Adrenal gland (tissue), 12 donors: ENCODE data around the gene PDIA5. TPM values are rescaled to one million over a fixed set of nuclear protein-coding genes. Genes with fewer than 3 reads are reported as not detected.
A peak's percentile ranks its signal among the peaks of the same experiment; 100 is the strongest.

ENCODE experiments used
- DNase-seq, 7 donors: peaks; one replicate each; pipeline ENCODE4 v3.0.0-alpha.2; 2019 to 2020
- H3K27ac ChIP-seq, 5 donors: fragments of 200-600 bp; sonication (generic) in 4 of 5; 1 replicate in 3 of 5; 2 replicates in 2 of 5; pipeline versions ENCODE4 v1.5.1 to v1.8.0; 2016 to 2020; ENCODE audit warnings: mild to moderate bottlenecking in 1 of 5
- H3K27me3 ChIP-seq: fragments of 200-600 bp; 2 replicates; pipeline ENCODE4 v1.8.0; 2021
- H3K36me3 ChIP-seq, 2 donors: fragments of 200-600 bp; replicated peaks in 1 of 2; 1 replicate in 1 of 2; 2 replicates in 1 of 2; pipeline versions ENCODE4 v1.5.1 to v1.8.0; 2018 to 2022
- H3K4me1 ChIP-seq, 2 donors: fragments of 200-600 bp; replicated peaks in 1 of 2; 1 replicate in 1 of 2; 2 replicates in 1 of 2; pipeline versions ENCODE4 v1.5.1 to v1.8.0; 2018 to 2021
- H3K4me3 ChIP-seq, 4 donors: fragments of 200-600 bp; sonication (generic) in 3 of 4; one replicate each; pipeline ENCODE4 v1.5.1; 2016 to 2018
- H3K9me3 ChIP-seq, 3 donors: fragments of 200-600 bp; sonication (generic) in 1 of 3; replicated peaks in 1 of 3; 1 replicate in 2 of 3; 2 replicates in 1 of 3; pipeline versions ENCODE4 v1.5.1 to v1.8.0; 2016 to 2021
- POLR2A ChIP-seq, 2 donors: fragments of 450-650 bp; IDR thresholded peaks; one replicate each; pipeline ENCODE4 v1.6.1; 2017; ENCODE audit warnings: antibody characterized with exemption in 2 of 2, mild to moderate bottlenecking in 2 of 2, moderate library complexity in 1 of 2
- WGBS, 4 donors: extraction: QIAGEN DNeasy Blood & Tissue Kit in 2 of 4; methylation state at CpG; one replicate each; pipeline versions ENCODE4 v1.1.5 to v1.1.7; 2013 to 2017; 5-methylcytosine and 5-hydroxymethylcytosine counted together
- intact Hi-C, 2 donors: fragments of 100-400 bp; cut with DNase I; formaldehyde crosslinking; loops; one replicate each; pipeline versions ENCODE4 v1.14.1 to v1.15.0; 2022 to 2023
- polyA plus RNA-seq, 3 donors: library from polyadenylated mRNA; stranded (reverse); fragments of 200-250 nt in 2 of 3; fragments of 350-450 nt in 1 of 3; fragmentation: Illumina TruSeq in 1 of 3; extraction: RNeasy Lipid Tissue Mini Kit (QIAGEN cat#74804) in 1 of 3; gene quantifications; one replicate each; pipeline ENCODE4 v1.2.3, GENCODE V29; 2013 to 2014
- total RNA-seq, 9 donors: library from RNA; depleted of rRNA in 4 of 9; stranded (reverse); fragments of >200 nt in 4 of 9; fragments of 120-200 nt in 1 of 9; fragmentation: NEBNext Ultra II Directional in 1 of 9; extraction: Animal tissue kit (Norgen Biotek cat#: 25700) in 1 of 9; gene quantifications; one replicate each; pipeline versions ENCODE4 v1.1.0 to v1.2.4, GENCODE V29; 2013 to 2023
- TF ChIP-seq, protein P1 (sequence below), 6 experiments: fragments of 450-650 bp in 4 of 6; fragments of 200-600 bp in 2 of 6; sonication (generic) in 1 of 6; IDR thresholded peaks; 1 replicate in 5 of 6; 2 replicates in 1 of 6; pipeline versions ENCODE4 v1.5.1 to v1.8.0; 2016 to 2021; ENCODE audit warnings: antibody characterized with exemption in 6 of 6, mild to moderate bottlenecking in 2 of 6, moderate library complexity in 1 of 6
- donor health status: healthy with polysubstance abuse.
- donor health status: Bipolar disorder and iron deficiency.
- donor health status: DM: yes; HTN: yes; CAD: no.
- donor health status: DM: no; HTN: no; CAD: no.
- donor health status: DM: no; HTN: no; CAD: no.
- donor health status: DM: yes; HTN: yes; CAD: no.

PDIA5 gene
- total and polyA plus RNA-seq, 12 donors = 18.9 to 88.9 (median 50.9) TPM

DNA sequence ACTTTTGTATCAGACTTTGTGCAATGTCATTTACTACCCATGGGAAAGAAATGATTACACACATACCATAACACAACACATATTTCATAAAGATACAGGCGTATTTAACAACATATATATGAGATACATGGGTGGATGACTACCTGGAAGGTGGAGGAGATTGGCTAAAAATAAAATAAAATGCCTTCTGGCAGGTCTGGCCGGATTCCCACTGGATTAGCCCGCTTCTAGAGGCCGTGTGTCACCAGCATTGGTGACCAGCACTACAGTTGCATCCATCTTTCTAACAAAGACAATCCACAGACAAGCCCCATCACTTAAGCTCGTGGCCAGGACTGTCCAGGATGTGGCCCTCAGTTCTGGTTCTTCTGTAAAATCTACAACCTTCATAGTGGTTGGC lies 114.0 kb downstream of the PDIA5 start:
- DNase-seq = no peak
- Histone ChIP-seq H3K27ac (no peak overlapping the region), H3K4me1 (no peaks in the 10 kb centered on the region), H3K36me3 (no peaks in the 10 kb centered on the region), H3K4me3 (no peak overlapping the region), H3K9me3 (peaks cover 0 to 7% (median 0%) of the 10 kb centered on the region in 3 donors), H3K27me3 (no peaks in the 10 kb centered on the region)
- TF ChIP-seq POLR2A (IDR thresholded peaks at IDR 0.05) = no peak
- intact Hi-C loops = no loop called here
- 91 to 98% (median 95%) methylated on average over 5 of the region's 5 CpGs for WGBS, 4 donors

DNA sequence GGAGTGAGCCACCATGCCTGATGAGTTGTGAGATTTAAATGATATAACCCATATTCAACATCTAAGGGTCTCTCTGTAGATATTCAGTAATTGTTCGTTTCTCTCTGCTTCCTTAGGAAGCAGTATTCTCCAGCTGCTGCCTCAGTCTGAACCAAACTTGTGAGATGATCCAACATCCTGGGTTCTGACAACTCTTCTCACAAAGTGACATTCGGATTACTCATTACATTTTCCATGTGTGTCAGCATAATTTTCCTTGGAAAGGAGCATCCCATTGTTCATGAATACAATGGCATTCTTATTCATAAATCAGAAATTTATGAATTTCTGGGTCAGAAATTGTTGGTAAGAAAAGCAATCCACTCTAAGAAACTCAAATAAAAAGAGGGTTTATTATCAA lies 119.9 kb downstream of the PDIA5 start:
- 59 to 77% (median 74%) methylated on average over 2 of the region's 2 CpGs for WGBS, 4 donors
- H3K4me3 ChIP-seq = no peak overlapping the region
- no peak overlapping the region for H3K27ac ChIP-seq
- intact Hi-C loops = no loop called here
- TF ChIP-seq, protein P1, sequence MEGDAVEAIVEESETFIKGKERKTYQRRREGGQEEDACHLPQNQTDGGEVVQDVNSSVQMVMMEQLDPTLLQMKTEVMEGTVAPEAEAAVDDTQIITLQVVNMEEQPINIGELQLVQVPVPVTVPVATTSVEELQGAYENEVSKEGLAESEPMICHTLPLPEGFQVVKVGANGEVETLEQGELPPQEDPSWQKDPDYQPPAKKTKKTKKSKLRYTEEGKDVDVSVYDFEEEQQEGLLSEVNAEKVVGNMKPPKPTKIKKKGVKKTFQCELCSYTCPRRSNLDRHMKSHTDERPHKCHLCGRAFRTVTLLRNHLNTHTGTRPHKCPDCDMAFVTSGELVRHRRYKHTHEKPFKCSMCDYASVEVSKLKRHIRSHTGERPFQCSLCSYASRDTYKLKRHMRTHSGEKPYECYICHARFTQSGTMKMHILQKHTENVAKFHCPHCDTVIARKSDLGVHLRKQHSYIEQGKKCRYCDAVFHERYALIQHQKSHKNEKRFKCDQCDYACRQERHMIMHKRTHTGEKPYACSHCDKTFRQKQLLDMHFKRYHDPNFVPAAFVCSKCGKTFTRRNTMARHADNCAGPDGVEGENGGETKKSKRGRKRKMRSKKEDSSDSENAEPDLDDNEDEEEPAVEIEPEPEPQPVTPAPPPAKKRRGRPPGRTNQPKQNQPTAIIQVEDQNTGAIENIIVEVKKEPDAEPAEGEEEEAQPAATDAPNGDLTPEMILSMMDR (IDR thresholded peaks at IDR 0.05) = no peak
- TF ChIP-seq POLR2A (IDR thresholded peaks at IDR 0.05) = no peak
- H3K9me3 ChIP-seq = peaks cover 0 to 7% (median 0%) of the 10 kb centered on the region in 3 donors
- H3K27me3 ChIP-seq = no peaks in the 10 kb centered on the region
- no peaks in the 10 kb centered on the region for H3K4me1 ChIP-seq
- DNase-seq = no peak
- no peaks in the 10 kb centered on the region for H3K36me3 ChIP-seq

DNA sequence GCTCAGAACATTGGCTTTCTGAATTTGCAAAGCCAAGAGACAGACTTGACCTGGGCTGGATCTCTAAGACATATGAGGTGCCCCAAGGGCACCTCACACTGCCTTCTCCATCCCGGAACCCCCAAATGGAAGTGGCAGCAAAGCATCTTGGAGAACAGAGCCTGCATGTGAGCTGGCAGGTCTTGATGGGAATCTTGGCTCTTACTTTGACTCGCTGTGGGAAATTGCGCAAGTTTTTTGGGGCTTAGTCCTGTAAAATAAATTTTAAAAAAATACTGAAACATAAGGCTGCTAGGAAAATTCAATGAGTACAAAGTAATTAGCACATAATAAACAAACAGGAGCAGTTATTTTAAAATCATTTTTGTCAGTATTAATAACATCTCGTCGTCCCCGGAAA lies 121.2 kb downstream of the PDIA5 start:
- Histone ChIP-seq H3K27ac (no peak overlapping the region), H3K9me3 (no peaks in the 10 kb centered on the region), H3K4me3 (no peak overlapping the region), H3K4me1 (no peaks in the 10 kb centered on the region), H3K27me3 (no peaks in the 10 kb centered on the region), H3K36me3 (no peaks in the 10 kb centered on the region)
- intact Hi-C loops = no loop called here
- DNase-seq = no peak
- WGBS, 4 donors = 85 to 92% (median 87%) methylated on average over 6 of the region's 6 CpGs
- TF ChIP-seq, protein P1 (IDR thresholded peaks at IDR 0.05) = no peak
- no peak for TF ChIP-seq POLR2A (IDR thresholded peaks at IDR 0.05)

GRCh38 chr3:123193448-123194101 lies 126.8 kb downstream of the PDIA5 start:
- H3K4me3 ChIP-seq = no peak overlapping the region
- no peak for DNase-seq
- no peak overlapping the region for H3K27ac ChIP-seq
- intact Hi-C loops = no loop called here
- no peaks in the 10 kb centered on the region for H3K27me3 ChIP-seq
- no peaks in the 10 kb centered on the region for H3K36me3 ChIP-seq
- no peaks in the 10 kb centered on the region for H3K4me1 ChIP-seq
- TF ChIP-seq POLR2A (IDR thresholded peaks at IDR 0.05) = no peak
- TF ChIP-seq, protein P1 (IDR thresholded peaks at IDR 0.05) = no peak
- WGBS, 4 donors = 81 to 87% (median 83%) methylated on average over 5 of the region's 5 CpGs
- H3K9me3 ChIP-seq = no peaks in the 10 kb centered on the region

- no peak overlapping the region for H3K27ac ChIP-seq
- peak in 5 of 7 donors; percentile 37 to 58 (median 40) for DNase-seq
- no peaks in the 10 kb centered on the region for H3K27me3 ChIP-seq
- H3K9me3 ChIP-seq = no peaks in the 10 kb centered on the region
- TF ChIP-seq, protein P1 (IDR thresholded peaks at IDR 0.05) = peak in 4 of 6 experiments; percentile 30 to 48 (median 35)
- no peak for TF ChIP-seq POLR2A (IDR thresholded peaks at IDR 0.05)
- no peak overlapping the region for H3K4me3 ChIP-seq
- intact Hi-C loops = no loop called here
- no peaks in the 10 kb centered on the region for H3K36me3 ChIP-seq
- 36 to 45% (median 37%) methylated on average over 10 of the region's 10 CpGs for WGBS, 4 donors
- H3K4me1 ChIP-seq = no peaks in the 10 kb centered on the region
Observed at GRCh38 chr3:123194552-123194951, 127.7 kb downstream of the PDIA5 start.
